CD4-positive, alpha-beta memory T cell (primary cell): ENCODE results near the gene NPBWR2. TPM values are rescaled to one million over a fixed set of nuclear protein-coding genes. Genes with fewer than 3 reads are reported as not detected.
A peak's percentile ranks its signal among the peaks of the same experiment; 100 is the strongest.

Experiments
- CTCF ChIA-PET: fragments of 350-600 bp; sonication (Branson Sonifier 250); formaldehyde crosslinking; loops from one replicate; lab custom pipeline; 2021; ENCODE audit warnings: inconsistent platforms; ENCODE audit not compliant: partially characterized antibody; lab: Charles Lee
- POLR2A ChIA-PET: fragments of 350-600 bp; sonication (Branson Sonifier 250); formaldehyde crosslinking; loops from one replicate; lab custom pipeline; 2021; ENCODE audit not compliant: partially characterized antibody; lab: Charles Lee
- DNase-seq, 5 donors: peaks; one replicate each; pipeline versions ENCODE4 v3.0.0 to v3.0.0-alpha.2; 2020 to 2022; ENCODE audit warnings: mixed read lengths in 1 of 5
- H3K27ac ChIP-seq: one replicate; pipeline ENCODE4 v1.7.0; 2013; ENCODE audit warnings: low read depth, low read length
- H3K27me3 ChIP-seq: 2 replicates; pipeline ENCODE4 v1.7.0; 2013; ENCODE audit warnings: mild to moderate bottlenecking, low read length, moderate library complexity; ENCODE audit not compliant: insufficient read depth
- H3K36me3 ChIP-seq: 2 replicates; pipeline ENCODE4 v1.7.0; 2013; ENCODE audit warnings: mild to moderate bottlenecking, low read length, moderate library complexity; ENCODE audit not compliant: insufficient read depth
- H3K4me1 ChIP-seq: 2 replicates; pipeline ENCODE4 v1.7.0; 2013; ENCODE audit warnings: mild to moderate bottlenecking, low read length, moderate library complexity; ENCODE audit not compliant: insufficient read depth
- H3K4me3 ChIP-seq, 2 donors: one replicate each; pipeline ENCODE4 v1.7.0; 2013; ENCODE audit warnings: low read length in 2 of 2, mild to moderate bottlenecking in 1 of 2
- H3K9me3 ChIP-seq, 2 donors: one replicate each; pipeline ENCODE4 v1.7.0; 2013; ENCODE audit warnings: low read length in 2 of 2, control low read depth in 1 of 2; ENCODE audit not compliant: control insufficient read depth in 1 of 2
- H3K27ac Mint-ChIP-seq, 7 donors: one replicate each; pipeline ENCODE4 v1.8.0; 2020 to 2021; ENCODE audit warnings: mixed read lengths in 7 of 7, mild to moderate bottlenecking in 6 of 7, inconsistent platforms in 3 of 7, moderate library complexity in 3 of 7
- H3K27me3 Mint-ChIP-seq, 2 donors: one replicate each; pipeline ENCODE4 v1.8.0; 2020 to 2021; ENCODE audit warnings: mixed read lengths in 2 of 2
- H3K36me3 Mint-ChIP-seq, 2 donors: one replicate each; pipeline ENCODE4 v1.8.0; 2020 to 2021; ENCODE audit warnings: mixed read lengths in 2 of 2, inconsistent platforms in 1 of 2, mild to moderate bottlenecking in 1 of 2
- H3K4me1 Mint-ChIP-seq, 4 donors: one replicate each; pipeline ENCODE4 v1.8.0; 2020 to 2021; ENCODE audit warnings: mixed read lengths in 4 of 4, mild to moderate bottlenecking in 1 of 4
- H3K4me3 Mint-ChIP-seq, 8 donors: one replicate each; pipeline ENCODE4 v1.8.0; 2020 to 2021; ENCODE audit warnings: mixed read lengths in 8 of 8, mild to moderate bottlenecking in 7 of 8, moderate library complexity in 6 of 8, inconsistent platforms in 3 of 8
- H3K9me3 Mint-ChIP-seq, 8 donors: one replicate each; pipeline ENCODE4 v1.8.0; 2020 to 2021; ENCODE audit warnings: mixed read lengths in 8 of 8, mild to moderate bottlenecking in 5 of 8, inconsistent platforms in 3 of 8, moderate library complexity in 1 of 8
- intact Hi-C: fragments of 100-400 bp; cut with micrococcal nuclease; formaldehyde crosslinking; loops from one replicate; pipeline ENCODE4 v1.15.1; 2023
- polyA plus RNA-seq, 2 donors: library from polyadenylated mRNA; unstranded; fragments of 300-500 nt; fragmentation: Illumina TruSeq; gene quantifications; one replicate each; pipeline ENCODE4 v1.2.3, GENCODE V29; 2021
- total RNA-seq, 2 experiments: library from RNA; stranded (reverse); gene quantifications; one replicate each; pipeline ENCODE4 v1.2.3, GENCODE V29; 2021

Gene NPBWR2
- total and polyA plus RNA-seq, 4 experiments from 2014 or later = not detected

DNA sequence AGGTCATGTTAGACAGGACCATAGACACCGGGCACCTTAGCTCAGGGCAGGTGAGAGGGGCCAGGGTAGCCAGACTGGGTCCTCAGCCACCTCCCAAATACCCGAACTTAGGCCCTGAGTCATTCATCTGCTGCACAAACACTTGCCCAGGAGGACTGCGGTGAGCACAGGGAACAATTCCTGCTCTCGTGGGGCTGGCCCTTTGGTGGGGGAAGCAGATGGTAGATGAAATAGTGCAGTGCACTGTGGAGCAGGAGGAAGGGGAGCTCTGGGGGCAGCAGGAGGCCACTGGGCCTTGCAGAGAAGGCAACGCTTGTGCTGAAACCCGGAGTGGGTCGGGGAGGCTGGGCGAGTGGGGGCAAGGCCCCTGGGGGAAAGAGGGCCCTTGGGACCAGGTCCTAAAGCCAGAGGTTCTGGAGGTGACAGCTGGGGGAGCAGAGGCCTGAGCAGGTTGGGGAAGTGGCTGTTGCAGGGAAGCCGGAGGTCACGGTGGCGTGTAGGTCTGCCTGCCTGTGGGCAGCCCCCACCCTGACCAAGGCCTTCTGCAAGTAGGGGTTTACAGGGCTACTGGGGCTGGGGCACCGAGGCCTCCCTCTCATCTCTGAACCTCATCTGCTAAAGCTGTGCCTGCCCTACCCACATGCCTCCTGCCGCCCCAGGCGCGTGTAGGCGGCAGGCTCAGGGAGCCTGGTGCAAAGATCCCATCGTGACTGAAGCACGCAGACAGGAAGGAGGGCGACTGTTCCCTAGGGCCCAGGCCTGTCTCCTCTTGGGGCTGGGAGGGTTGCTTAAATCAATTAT is 4.7 kb upstream of the NPBWR2 start:
- Mint-ChIP-seq H3K36me3 (no peaks in the 10 kb centered on the region), H3K4me3 (no peak overlapping the region), H3K4me1 (peaks cover 0 to 2% (median 0%) of the 10 kb centered on the region in 4 donors), H3K9me3 (no peaks in the 10 kb centered on the region), H3K27ac (no peak overlapping the region), H3K27me3 (no peaks in the 10 kb centered on the region)
- H3K4me1 ChIP-seq = no peaks in the 10 kb centered on the region
- H3K27me3 ChIP-seq = no peaks in the 10 kb centered on the region
- H3K27ac ChIP-seq = no peak overlapping the region
- no peak overlapping the region for H3K4me3 ChIP-seq
- intact Hi-C loops = no loop called here
- ChIA-PET CTCF (interaction anchor here (1.1 to 2.4 kb wide), 2 partner anchors 8 to 11 kb away, joined by 4 to 7 read pairs; no protein-coding TSS in a partner anchor), POLR2A (interaction anchor here (1.3 kb wide), 1 partner anchor 35 kb away, joined by 3 read pairs; no protein-coding TSS in a partner anchor)
- no peak for DNase-seq
- H3K36me3 ChIP-seq = no peaks in the 10 kb centered on the region
- H3K9me3 ChIP-seq = no peaks in the 10 kb centered on the region

DNA sequence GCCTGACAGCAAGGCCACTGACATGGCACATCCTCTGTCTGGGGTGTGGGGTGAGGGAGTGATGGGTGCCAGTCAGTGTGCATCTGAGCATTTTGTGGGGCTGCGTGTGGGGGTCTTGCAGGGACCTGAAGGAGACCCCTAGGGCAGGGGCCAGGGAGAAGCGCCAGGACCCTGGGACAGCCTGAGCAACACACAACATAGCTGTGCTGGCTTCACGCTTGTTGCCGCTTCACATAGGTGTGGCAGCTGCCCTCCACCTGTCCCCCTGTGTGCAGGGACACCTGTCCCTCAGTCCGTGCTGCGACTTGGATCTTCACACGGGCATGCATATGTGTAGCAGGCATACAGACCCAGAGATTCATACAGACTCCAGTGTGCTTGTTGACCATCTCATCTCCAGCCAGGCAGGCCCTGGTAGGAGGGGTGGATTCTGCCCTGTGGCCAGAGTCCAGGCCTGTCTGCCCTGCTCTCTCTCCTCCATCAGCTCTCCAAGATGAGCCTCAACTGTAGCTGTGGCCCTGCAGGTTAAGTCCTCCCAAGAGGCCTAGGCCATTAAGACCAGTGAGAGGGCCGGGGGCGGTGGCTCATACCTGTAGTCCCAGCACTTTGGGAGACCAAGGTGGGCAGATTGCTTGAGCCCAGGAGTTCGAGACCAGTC is 3.2 kb upstream of the NPBWR2 start:
- H3K27ac ChIP-seq = no peak overlapping the region
- H3K36me3 Mint-ChIP-seq = no peaks in the 10 kb centered on the region
- no peak for DNase-seq
- no peaks in the 10 kb centered on the region for H3K4me1 ChIP-seq
- H3K4me3 ChIP-seq = no peak overlapping the region
- H3K9me3 ChIP-seq = no peaks in the 10 kb centered on the region
- CTCF ChIA-PET = interaction anchor here (1.1 to 2.4 kb wide), 2 partner anchors 9 to 10 kb away, joined by 4 to 7 read pairs; no protein-coding TSS in a partner anchor
- no peaks in the 10 kb centered on the region for H3K9me3 Mint-ChIP-seq
- H3K36me3 ChIP-seq = no peaks in the 10 kb centered on the region
- H3K27ac Mint-ChIP-seq = peak overlapping the region in 2 of 7 donors; percentile 23 to 37
- peaks cover 0 to 3% (median under 1%) of the 10 kb centered on the region in 4 donors for H3K4me1 Mint-ChIP-seq
- no peak overlapping the region for H3K4me3 Mint-ChIP-seq
- POLR2A ChIA-PET = interaction anchor here (1.3 kb wide), 1 partner anchor 34 kb away, joined by 3 read pairs; no protein-coding TSS in a partner anchor
- intact Hi-C loops = no loop called here
- H3K27me3 ChIP-seq = no peaks in the 10 kb centered on the region
- H3K27me3 Mint-ChIP-seq = no peaks in the 10 kb centered on the region

DNA sequence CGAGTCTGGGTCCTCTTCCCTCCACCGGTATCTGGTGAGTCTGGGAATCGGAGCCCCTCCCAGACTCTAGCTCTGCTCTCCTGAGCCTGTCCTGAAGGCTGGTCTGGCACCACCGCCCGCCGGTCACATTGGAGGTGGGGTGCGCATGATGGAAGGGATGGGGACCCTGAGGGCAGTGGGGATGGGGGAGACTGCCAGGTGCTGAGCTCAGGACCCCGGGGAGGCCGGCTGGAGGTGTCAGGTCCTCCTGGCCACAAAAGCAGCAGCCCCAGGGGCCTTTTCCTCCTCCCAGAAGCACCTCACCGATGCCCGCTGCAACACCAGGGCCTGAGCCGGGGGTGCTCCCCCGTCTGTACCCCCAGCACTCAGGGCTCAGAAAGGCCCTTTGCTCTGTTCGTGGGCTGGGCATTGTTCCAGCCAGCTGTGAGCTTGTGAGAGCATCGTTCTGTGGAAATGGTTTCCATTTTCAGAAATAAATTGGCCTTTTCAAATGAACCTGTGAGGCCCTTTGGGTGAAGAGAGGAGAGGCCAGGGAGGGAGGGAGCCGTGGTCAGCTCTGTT is 2.5 kb upstream of the NPBWR2 start:
- Mint-ChIP-seq H3K27me3 (no peaks in the 10 kb centered on the region), H3K4me1 (peaks cover 0 to 3% (median under 1%) of the 10 kb centered on the region in 4 donors), H3K27ac (no peak overlapping the region), H3K36me3 (no peaks in the 10 kb centered on the region), H3K9me3 (no peaks in the 10 kb centered on the region), H3K4me3 (no peak overlapping the region)
- Histone ChIP-seq H3K27me3 (no peaks in the 10 kb centered on the region), H3K27ac (no peak overlapping the region), H3K9me3 (no peaks in the 10 kb centered on the region), H3K36me3 (no peaks in the 10 kb centered on the region), H3K4me1 (no peaks in the 10 kb centered on the region), H3K4me3 (no peak overlapping the region)
- intact Hi-C loops = no loop called here
- POLR2A ChIA-PET = no interaction called here
- DNase-seq = no peak
- CTCF ChIA-PET = interaction anchor here (2.4 kb wide), 1 partner anchor 10 kb away, joined by 7 read pairs; no protein-coding TSS in a partner anchor

DNA sequence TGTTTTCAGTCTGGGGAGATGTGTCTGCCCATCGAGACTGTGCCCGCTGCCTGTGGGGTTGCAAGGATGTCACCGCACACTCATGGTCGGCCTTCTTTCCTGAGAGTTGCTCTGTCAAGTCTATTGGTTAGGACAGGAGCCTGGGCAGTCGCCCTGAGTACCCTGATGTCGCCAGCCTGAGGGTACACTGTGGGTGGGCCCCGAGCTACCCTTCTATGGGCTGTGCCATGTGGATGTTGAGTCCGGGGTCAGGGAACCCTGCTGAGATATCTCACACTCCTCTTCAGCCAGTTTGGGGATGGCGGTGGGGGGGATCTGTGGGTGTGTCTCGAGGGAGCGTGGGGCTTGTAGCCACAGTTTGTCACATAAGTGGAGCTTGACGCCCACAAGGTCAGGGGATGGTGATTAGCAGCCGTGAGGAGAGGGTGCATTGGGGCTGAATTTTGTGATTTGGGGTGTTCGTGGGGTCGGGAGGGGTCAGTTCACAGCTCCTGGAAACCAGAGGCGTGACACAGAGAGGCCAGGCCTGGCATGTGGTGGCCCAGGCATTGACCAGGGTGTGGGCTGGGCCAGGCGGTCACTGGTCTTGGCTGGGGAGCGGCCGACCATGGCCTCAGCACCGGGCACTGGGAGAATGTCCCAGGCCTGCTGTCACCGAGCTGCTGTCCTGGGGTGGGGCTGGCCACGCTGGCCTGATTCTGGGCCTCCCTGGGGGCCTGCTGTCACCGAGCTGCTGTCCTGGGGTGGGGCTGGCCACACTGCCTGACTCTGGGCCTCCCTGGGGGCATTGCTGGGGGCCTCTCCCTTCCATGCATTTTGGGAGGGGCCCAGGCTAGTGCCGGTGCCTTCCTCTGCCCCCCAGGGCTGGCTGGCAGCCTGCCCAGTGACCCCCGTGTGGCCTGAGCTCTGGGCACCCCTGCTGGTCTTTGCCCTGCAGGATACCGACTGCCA is 1.6 kb upstream of the NPBWR2 start:
- intact Hi-C loops = no loop called here
- CTCF ChIA-PET = no interaction called here
- H3K4me1 Mint-ChIP-seq = peaks cover 0 to 3% (median under 1%) of the 10 kb centered on the region in 4 donors
- no peaks in the 10 kb centered on the region for H3K27me3 Mint-ChIP-seq
- POLR2A ChIA-PET = no interaction called here
- Histone ChIP-seq H3K27me3 (no peaks in the 10 kb centered on the region), H3K36me3 (no peaks in the 10 kb centered on the region), H3K27ac (no peak overlapping the region), H3K4me1 (no peaks in the 10 kb centered on the region), H3K9me3 (no peaks in the 10 kb centered on the region), H3K4me3 (no peak overlapping the region)
- H3K27ac Mint-ChIP-seq = no peak overlapping the region
- H3K4me3 Mint-ChIP-seq = no peak overlapping the region
- no peaks in the 10 kb centered on the region for H3K36me3 Mint-ChIP-seq
- no peak for DNase-seq
- no peaks in the 10 kb centered on the region for H3K9me3 Mint-ChIP-seq

DNA sequence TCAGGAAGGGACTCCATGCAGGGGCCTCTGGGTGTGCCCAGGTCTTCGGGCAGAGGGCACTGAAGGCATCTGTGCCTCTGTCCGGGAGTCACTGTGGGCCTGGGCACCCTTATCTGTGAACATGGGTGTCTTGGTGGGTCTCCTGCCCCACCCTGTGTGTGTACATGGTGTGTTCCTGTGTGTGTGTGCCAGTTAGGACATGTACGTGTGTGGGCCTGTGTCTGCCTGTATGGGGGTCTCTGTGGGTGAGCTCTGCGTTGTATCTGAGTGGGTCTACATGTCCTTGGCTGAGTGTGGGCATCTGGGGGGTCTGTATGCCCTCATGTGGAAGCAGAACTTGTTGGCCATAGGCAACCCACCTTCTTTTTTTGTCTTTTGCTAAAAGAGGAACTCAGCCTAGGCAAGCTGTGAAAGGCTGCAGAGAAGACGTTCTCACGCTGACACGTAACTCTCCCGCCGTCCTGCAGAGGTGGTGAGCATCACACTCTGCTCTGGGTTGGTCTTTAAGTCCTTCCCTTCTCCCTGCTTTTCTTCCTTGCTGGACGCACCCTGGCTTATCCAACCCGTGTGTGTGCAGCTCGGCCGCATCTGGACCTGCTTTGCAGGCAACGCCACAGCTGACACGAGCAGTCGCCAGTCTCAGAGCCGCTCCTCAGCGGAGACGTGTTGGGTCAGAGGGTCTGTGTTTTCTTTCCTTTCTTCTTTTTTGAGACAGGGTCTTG is 532 bp upstream of the NPBWR2 start:
- peak overlapping the region in 1 of 7 donors; percentile 15 for H3K27ac Mint-ChIP-seq
- ChIA-PET CTCF (no interaction called here), POLR2A (no interaction called here)
- peaks cover 7% of the 10 kb centered on the region in 2 donors for H3K27me3 Mint-ChIP-seq
- H3K4me3 Mint-ChIP-seq = no peak overlapping the region
- Histone ChIP-seq H3K27ac (no peak overlapping the region), H3K27me3 (no peaks in the 10 kb centered on the region), H3K4me3 (no peak overlapping the region), H3K9me3 (no peaks in the 10 kb centered on the region), H3K4me1 (no peaks in the 10 kb centered on the region), H3K36me3 (no peaks in the 10 kb centered on the region)
- intact Hi-C loops = no loop called here
- peaks cover under 1 to 3% (median 2%) of the 10 kb centered on the region in 4 donors for H3K4me1 Mint-ChIP-seq
- H3K36me3 Mint-ChIP-seq = no peaks in the 10 kb centered on the region
- DNase-seq = no peak
- H3K9me3 Mint-ChIP-seq = no peaks in the 10 kb centered on the region

DNA sequence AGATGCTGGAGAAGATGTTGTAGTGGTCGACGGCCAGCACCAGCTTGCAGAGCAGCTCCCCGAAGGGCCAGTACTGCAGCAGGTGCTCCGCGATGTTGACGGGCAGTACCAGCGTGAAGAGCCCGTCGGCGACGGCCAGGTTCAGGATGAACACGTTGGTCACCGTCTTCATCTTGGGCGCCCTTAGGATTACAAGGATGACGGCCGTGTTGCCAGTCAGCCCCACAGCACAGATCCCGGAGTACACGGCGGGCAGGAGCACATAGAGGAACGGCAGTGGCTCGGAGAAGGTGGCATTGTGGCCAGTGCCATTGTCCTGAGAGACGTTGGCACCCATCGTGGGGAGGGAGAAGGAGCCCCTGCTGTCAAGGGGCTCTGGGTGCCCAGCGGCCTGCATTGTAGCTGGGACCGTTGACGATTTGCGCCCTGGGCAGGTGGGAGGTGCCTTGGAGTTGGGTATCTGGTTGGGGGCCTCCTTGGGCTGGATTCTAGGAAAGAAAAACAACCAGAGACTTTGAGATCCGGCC is 867 bp downstream of the NPBWR2 start:
- Histone ChIP-seq H3K27me3 (peaks cover 4% of the 10 kb centered on the region), H3K9me3 (no peaks in the 10 kb centered on the region), H3K4me3 (no peak overlapping the region), H3K4me1 (peaks cover 4% of the 10 kb centered on the region), H3K36me3 (no peaks in the 10 kb centered on the region), H3K27ac (no peak overlapping the region)
- no peak overlapping the region for H3K4me3 Mint-ChIP-seq
- DNase-seq = no peak
- H3K4me1 Mint-ChIP-seq = peaks cover 2 to 6% (median 4%) of the 10 kb centered on the region in 4 donors
- no peaks in the 10 kb centered on the region for H3K9me3 Mint-ChIP-seq
- peak overlapping the region in 1 of 7 donors; percentile 42 for H3K27ac Mint-ChIP-seq
- no peaks in the 10 kb centered on the region for H3K36me3 Mint-ChIP-seq
- peaks cover 9 to 10% of the 10 kb centered on the region in 2 donors for H3K27me3 Mint-ChIP-seq
- ChIA-PET CTCF (no interaction called here), POLR2A (no interaction called here)
- intact Hi-C loops = no loop called here
